HepG2 (cell line): ENCODE measurements around the gene FBXO39. TPM values are rescaled to one million over a fixed set of nuclear protein-coding genes. Genes with fewer than 3 reads are reported as not detected.

Source experiments
- ATAC-seq: fragments of 200-7000 bp; cut with Tn5 transposase; 3 replicates; pipeline ENCODE4 v1.9.1; 2020; ENCODE audit warnings: mild to moderate bottlenecking, moderate library complexity
- BruUV-seq: library from RNA; stranded (reverse); fragments of 400-500 nt; replicated peaks from 2 replicates; lab custom pipeline; 2021; lab: Mats Ljungman, UMichigan
- CTCF ChIA-PET: fragments of 300-600 bp; formaldehyde crosslinking; extraction: SDS; loops from one replicate; lab custom pipeline; 2021; ENCODE audit warnings: low total read pairs, inconsistent platforms, low intra/inter-chr PET ratio; lab: Yijun Ruan, JAX
- POLR2A ChIA-PET: fragments of 350-600 bp; sonication (Branson Sonifier 250); formaldehyde crosslinking; loops from one replicate; lab custom pipeline; 2020; ENCODE audit warnings: antibody characterized with exemption, inconsistent platforms; lab: Yijun Ruan, JAX
- DNase-seq: peaks from one replicate; pipeline ENCODE4 v3.0.0-alpha.2; 2015; ENCODE audit warnings: low spot score
- FAIRE-seq: peaks from 3 replicates; lab custom pipeline; 2011; peaks lifted over from hg19 to GRCh38; lab: Jason Lieb, UNC
- H2AFZ ChIP-seq: one replicate; pipeline ENCODE4 v1.6.1; 2011; ENCODE audit warnings: low read length, inconsistent platforms
- H3K27ac ChIP-seq: fragments of 300-600 bp; 3 replicates; pipeline ENCODE4 v1.8.0; 2011; ENCODE audit warnings: mixed run types, mild to moderate bottlenecking, mixed read lengths, low read length, inconsistent platforms; ENCODE audit not compliant: insufficient read depth; ENCODE audit errors: extremely low read length
- H3K27me3 ChIP-seq, 2 experiments: fragments of 200-600 bp in 1 of 2; 2 replicates in 1 of 2; 3 replicates in 1 of 2; pipeline versions ENCODE4 v1.6.0 to v1.8.0; 2011; ENCODE audit warnings: low read length in 2 of 2, mild to moderate bottlenecking in 2 of 2, moderate library complexity in 2 of 2, inconsistent platforms in 1 of 2; ENCODE audit not compliant: insufficient read depth in 2 of 2, control insufficient read depth in 1 of 2
- H3K36me3 ChIP-seq, 2 experiments: fragments of 200-600 bp in 1 of 2; replicated peaks in 1 of 2; 2 replicates in 1 of 2; 3 replicates in 1 of 2; pipeline versions ENCODE4 v1.5.1 to v1.8.0; 2011; ENCODE audit warnings: low read length in 2 of 2, inconsistent platforms in 1 of 2; ENCODE audit not compliant: insufficient read depth in 2 of 2, control insufficient read depth in 1 of 2
- H3K4me1 ChIP-seq: 2 replicates; pipeline ENCODE4 v1.5.1; 2012; ENCODE audit warnings: low read length, inconsistent platforms; ENCODE audit not compliant: insufficient read depth
- H3K4me2 ChIP-seq: 2 replicates; pipeline ENCODE4 v1.6.0; 2011; ENCODE audit warnings: low read depth, low read length, inconsistent platforms
- H3K4me3 ChIP-seq, 3 experiments: fragments of 200-600 bp in 1 of 3; sonication (generic), shearing (Covaris generic) in 1 of 3; replicated peaks in 1 of 3; 2 replicates each; pipeline ENCODE4 v1.5.1; 2011 to 2016; ENCODE audit warnings: low read length in 3 of 3, inconsistent platforms in 2 of 3, low read depth in 2 of 3, mild to moderate bottlenecking in 2 of 3, control low read depth in 1 of 3, mixed read lengths in 1 of 3; ENCODE audit not compliant: insufficient read depth in 1 of 3
- H3K79me2 ChIP-seq: one replicate; pipeline ENCODE4 v1.6.1; 2011; ENCODE audit warnings: low read length, inconsistent platforms; ENCODE audit not compliant: insufficient read depth
- H3K9ac ChIP-seq: 2 replicates; pipeline ENCODE4 v1.6.0; 2011; ENCODE audit warnings: mild to moderate bottlenecking, low read depth, low read length, inconsistent platforms; ENCODE audit not compliant: insufficient read depth
- H3K9me3 ChIP-seq: 2 replicates; pipeline ENCODE4 v1.5.1; 2012; ENCODE audit warnings: mild to moderate bottlenecking, low read length
- H4K20me1 ChIP-seq: 2 replicates; pipeline ENCODE4 v1.6.0; 2011; ENCODE audit warnings: inconsistent platforms, mild to moderate bottlenecking, low read length, moderate library complexity; ENCODE audit not compliant: insufficient read depth
- CEBPB ChIP-seq: IDR thresholded peaks from 2 replicates; pipeline ENCODE4 v1.6.1; 2011; ENCODE audit warnings: low read depth, low read length, improper control_type of control experiment, borderline replicate concordance
- E2F5 ChIP-seq: sonication (generic); formaldehyde crosslinking; conservative IDR thresholded peaks from 2 replicates; pipeline ENCODE4 v1.4.0; 2020; ENCODE audit warnings: missing genetic modification reagents
- FOXA1 ChIP-seq, 2 experiments: fragments of 450-650 bp in 1 of 2; sonication (generic) in 1 of 2; formaldehyde crosslinking in 1 of 2; IDR thresholded peaks; 2 replicates each; pipeline versions ENCODE4 v1.4.0 to v1.6.1; 2016 to 2020; ENCODE audit warnings: missing genetic modification reagents in 1 of 2
- GMEB2 ChIP-seq: IDR thresholded peaks from 2 replicates; pipeline ENCODE4 v1.6.1; 2016; ENCODE audit warnings: missing biosample characterization, missing genetic modification reagents, low read depth
- HOXA3 ChIP-seq: sonication (generic); formaldehyde crosslinking; IDR thresholded peaks from 2 replicates; pipeline ENCODE4 v1.5.0; 2020; ENCODE audit warnings: missing genetic modification reagents
- MED1 ChIP-seq: sonication (generic); formaldehyde crosslinking; IDR thresholded peaks from 2 replicates; pipeline ENCODE4 v1.4.0; 2020; ENCODE audit warnings: missing genetic modification reagents
- ZNF362 ChIP-seq: sonication (generic); formaldehyde crosslinking; IDR thresholded peaks from 2 replicates; pipeline ENCODE4 v1.4.0; 2020; ENCODE audit warnings: missing genetic modification reagents, mild to moderate bottlenecking, borderline replicate concordance
- ZNF703 ChIP-seq: sonication (generic); formaldehyde crosslinking; IDR thresholded peaks from 2 replicates; pipeline ENCODE4 v1.5.1; 2020; ENCODE audit warnings: missing genetic modification reagents, mild to moderate bottlenecking, moderate library complexity, borderline replicate concordance
- ZNF709 ChIP-seq: sonication (generic); formaldehyde crosslinking; IDR thresholded peaks from 2 replicates; pipeline ENCODE4 v1.5.0; 2020; ENCODE audit warnings: mild to moderate bottlenecking, missing genetic modification reagents
- ZNF841 ChIP-seq: sonication (generic); formaldehyde crosslinking; IDR thresholded peaks from 2 replicates; pipeline ENCODE4 v1.8.1; 2023; ENCODE audit warnings: missing genetic modification reagents, borderline replicate concordance
- WGBS: methylation state at CpG from one replicate; pipeline ENCODE4 v1.1.6; 2017; ENCODE audit warnings: low lambda C conversion rate; 5-methylcytosine and 5-hydroxymethylcytosine counted together
- in situ Hi-C: cut with HindIII; loops from 2 replicates; pipeline ENCODE4 v1.10.0; 2017; ENCODE audit warnings: low pct_unique_long_range_greater_than_20kb; ENCODE audit not compliant: extremely low pct_ligation_motif_present
- intact Hi-C: fragments of 100-400 bp; cut with micrococcal nuclease; formaldehyde crosslinking; loops from one replicate; pipeline ENCODE4 v1.10.0; 2022; ENCODE audit not compliant: unreplicated experiment
- polyA plus RNA-seq, 8 experiments: library from polyadenylated mRNA; depleted of rRNA in 3 of 8; stranded (reverse) in 7 of 8; unstranded in 1 of 8; fragments of >200 nt; fragmentation: Illumina TruSeq in 4 of 8; extraction: Trizol in 4 of 8; gene quantifications; 2 replicates each; pipeline versions ENCODE4 v1.2.1 to v1.2.3, GENCODE V29; 2011 to 2016; ENCODE audit warnings: low read depth in 4 of 8, missing spikeins in 1 of 8, mixed read lengths in 1 of 8; ENCODE audit not compliant: insufficient read depth in 1 of 8
- total RNA-seq, 5 experiments: library from RNA; depleted of rRNA; stranded (reverse); fragments of >200 nt; fragmentation: Illumina TruSeq; extraction: Trizol; gene quantifications; 2 replicates each; pipeline ENCODE4 v1.2.3, GENCODE V29; 2016; ENCODE audit warnings: low read depth in 1 of 5
- TF ChIP-seq, protein P1 (sequence below): sonication (generic); formaldehyde crosslinking; IDR thresholded peaks from 2 replicates; pipeline ENCODE4 v1.9.0; 2021; ENCODE audit warnings: missing genetic modification reagents, mild to moderate bottlenecking, borderline replicate concordance
- TF ChIP-seq, protein P2 (sequence below): IDR thresholded peaks from 2 replicates; pipeline ENCODE4 v1.6.1; 2012; ENCODE audit warnings: low read depth, low read length, improper control_type of control experiment

Gene FBXO39
- total and polyA plus RNA-seq, 2 of the 13 experiments (the other 11 are each of a cell fraction or from before 2014, with no cell fraction given): 0.09 TPM; not detected in 1

DNA sequence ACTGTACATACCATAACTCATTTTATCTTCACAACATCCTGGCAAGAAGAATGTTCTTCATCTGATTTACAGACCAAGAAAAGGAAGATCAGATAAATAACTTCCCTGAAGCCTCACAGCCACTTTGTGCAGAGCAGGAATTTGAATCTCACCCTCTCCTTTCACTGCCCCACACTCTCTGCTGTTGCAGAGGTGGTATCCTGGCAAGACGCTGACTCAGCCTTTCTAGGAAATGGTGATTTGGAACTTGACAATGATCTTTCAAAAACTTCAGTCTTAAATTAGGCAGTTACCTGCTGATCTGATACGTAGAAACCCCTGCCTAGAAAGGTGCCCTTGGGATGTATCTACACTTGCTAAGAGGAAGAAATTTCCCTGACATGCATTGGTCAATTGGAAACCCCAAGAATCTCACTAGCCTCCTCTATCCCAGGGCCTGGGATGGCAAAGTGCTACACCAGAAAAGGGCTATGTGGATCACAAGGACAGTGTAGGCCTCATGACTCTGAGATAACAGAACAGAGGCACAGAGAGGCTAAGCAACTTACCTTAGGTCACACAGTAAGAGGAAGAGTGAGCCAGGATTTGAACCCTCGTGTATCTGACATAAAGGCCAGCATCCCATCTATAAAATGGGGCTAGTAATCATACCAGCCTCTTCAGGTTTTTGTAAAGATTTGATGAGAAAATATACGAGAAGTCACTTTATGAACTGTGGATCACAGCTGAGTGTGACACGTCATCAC, 17.9 kb downstream of the FBXO39 start (continued):
- TF ChIP-seq E2F5 (CRISPR knock-in tag) (no peak), GMEB2 (no peak), ZNF703 (no peak)

- ATAC-seq (peak; percentile 73), FAIRE-seq (peak; percentile 85), DNase-seq (peak; percentile 86)
- no peaks in the 10 kb centered on the region for H3K79me2 ChIP-seq
- H3K9ac ChIP-seq: peak overlapping the region; percentile 52
- ChIA-PET POLR2A (interaction anchor here (0.5 to 2.4 kb wide), 11 partner anchors 9 to 1835 kb away, joined by 3 to 22 read pairs (median 4); partner anchors contain the start of genes MYH10 and SLC13A5), CTCF (no interaction called here)
- peak overlapping the region; percentile 78 for H3K27ac ChIP-seq
- peak overlapping the region; percentile 81 for H3K4me2 ChIP-seq
- no peaks in the 10 kb centered on the region for H3K27me3 ChIP-seq
- H3K4me3 ChIP-seq: peak overlapping the region; percentile 3 to 52 (median 42); a peak in 3 of 6 replicates
- no TSS peak for BruUV-seq
- H3K9me3 ChIP-seq: no peaks in the 10 kb centered on the region
- peaks cover 54% of the 10 kb centered on the region for H3K4me1 ChIP-seq
- no peaks in the 10 kb centered on the region for H4K20me1 ChIP-seq
- intact Hi-C loops (loop anchor here (10.0 kb wide), 1 partner anchor 81 kb away; the partner anchor contains the start of gene SLC13A5), in situ Hi-C loops (no loop called here)
- no peak overlapping the region for H2AFZ ChIP-seq
- no peaks in the 10 kb centered on the region for H3K36me3 ChIP-seq
- WGBS: 2% methylated on average over 10 of the region's 10 CpGs
- TF ChIP-seq MED1 (CRISPR knock-in tag) (peak; percentile 51), ZNF841 (no peak), HOXA3 (CRISPR knock-in tag) (peak; percentile 28; the same call in 1 of the 2 replicates), CEBPB (peak; percentile 89), FOXA1 (IDR thresholded peaks at IDR 0.05) (no peak), FOXA1 (CRISPR knock-in tag; IDR thresholded peaks at IDR 0.05) (peak; percentile 40; the same call in 1 of the 2 replicates), ZNF362 (CRISPR knock-in tag) (peak; percentile 38; the same call in 1 of the 2 replicates), ZNF709 (CRISPR knock-in tag) (0 out of 2 replicates have a peak, but pooled peaks have one; percentile 39)
- TF ChIP-seq, protein P1, sequence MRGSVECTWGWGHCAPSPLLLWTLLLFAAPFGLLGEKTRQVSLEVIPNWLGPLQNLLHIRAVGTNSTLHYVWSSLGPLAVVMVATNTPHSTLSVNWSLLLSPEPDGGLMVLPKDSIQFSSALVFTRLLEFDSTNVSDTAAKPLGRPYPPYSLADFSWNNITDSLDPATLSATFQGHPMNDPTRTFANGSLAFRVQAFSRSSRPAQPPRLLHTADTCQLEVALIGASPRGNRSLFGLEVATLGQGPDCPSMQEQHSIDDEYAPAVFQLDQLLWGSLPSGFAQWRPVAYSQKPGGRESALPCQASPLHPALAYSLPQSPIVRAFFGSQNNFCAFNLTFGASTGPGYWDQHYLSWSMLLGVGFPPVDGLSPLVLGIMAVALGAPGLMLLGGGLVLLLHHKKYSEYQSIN (CRISPR knock-in tag): no peak
- TF ChIP-seq, protein P2, sequence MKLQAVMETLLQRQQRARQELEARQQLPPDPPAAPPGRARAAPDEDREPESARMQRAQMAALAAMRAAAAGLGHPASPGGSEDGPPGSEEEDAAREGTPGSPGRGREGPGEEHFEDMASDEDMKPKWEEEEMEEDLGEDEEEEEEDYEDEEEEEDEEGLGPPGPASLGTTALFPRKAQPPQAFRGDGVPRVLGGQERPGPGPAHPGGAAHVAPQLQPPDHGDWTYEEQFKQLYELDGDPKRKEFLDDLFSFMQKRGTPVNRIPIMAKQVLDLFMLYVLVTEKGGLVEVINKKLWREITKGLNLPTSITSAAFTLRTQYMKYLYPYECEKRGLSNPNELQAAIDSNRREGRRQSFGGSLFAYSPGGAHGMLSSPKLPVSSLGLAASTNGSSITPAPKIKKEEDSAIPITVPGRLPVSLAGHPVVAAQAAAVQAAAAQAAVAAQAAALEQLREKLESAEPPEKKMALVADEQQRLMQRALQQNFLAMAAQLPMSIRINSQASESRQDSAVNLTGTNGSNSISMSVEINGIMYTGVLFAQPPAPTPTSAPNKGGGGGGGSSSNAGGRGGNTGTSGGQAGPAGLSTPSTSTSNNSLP: peak; percentile 73; the same call in 1 of the 2 replicates
Measured at GRCh38 chr17:6796017-6796886, 20.2 kb downstream of the FBXO39 start.
